AG04449 (cell line): ENCODE measurements around the gene OOSP4B.

Experiments
- CTCF ChIA-PET: fragments of 350-600 bp; formaldehyde crosslinking; extraction: SDS; loops from one replicate; lab custom pipeline; 2021; ENCODE audit warnings: antibody characterized with exemption; lab: Yijun Ruan, JAX
- POLR2A ChIA-PET: fragments of 400-600, 350-600 bp; formaldehyde crosslinking; extraction: SDS; loops from one replicate; lab custom pipeline; 2020; ENCODE audit warnings: antibody characterized with exemption, inconsistent platforms; lab: Yijun Ruan, JAX
- DNase-seq: peaks from one replicate; pipeline ENCODE4 v3.0.0-alpha.2; 2010; ENCODE audit warnings: low read depth, low spot score
- H3K4me3 ChIP-seq: 2 replicates; pipeline ENCODE4 v1.5.1; 2011; ENCODE audit warnings: low read depth, mild to moderate bottlenecking, control low read depth, low read length
- CTCF ChIP-seq: IDR thresholded peaks from one replicate; pipeline ENCODE4 v1.5.1; 2011; ENCODE audit warnings: mild to moderate bottlenecking, moderate library complexity, low read length, control low read depth, inconsistent platforms; ENCODE audit not compliant: insufficient read depth; ENCODE audit errors: missing control alignments

The OOSP4B gene

GRCh38 chr11:59983212-59983611 is 33.8 kb upstream of the OOSP4B start:
- no peak overlapping the region for H3K4me3 ChIP-seq
- CTCF ChIA-PET = no interaction called here
- TF ChIP-seq CTCF = no peak
- POLR2A ChIA-PET = no interaction called here
- no peak for DNase-seq

GRCh38 chr11:59984368-59984767 is 32.6 kb upstream of the OOSP4B start:
- no peak overlapping the region for H3K4me3 ChIP-seq
- ChIA-PET POLR2A (no interaction called here), CTCF (no interaction called here)
- no peak for DNase-seq
- TF ChIP-seq CTCF = no peak

GRCh38 chr11:59990421-59990820 is 26.6 kb upstream of the OOSP4B start:
- ChIA-PET POLR2A (no interaction called here), CTCF (no interaction called here)
- TF ChIP-seq CTCF = no peak
- H3K4me3 ChIP-seq = no peak overlapping the region
- DNase-seq = no peak

GRCh38 chr11:59992425-59992824 is 24.6 kb upstream of the OOSP4B start:
- ChIA-PET POLR2A (no interaction called here), CTCF (no interaction called here)
- H3K4me3 ChIP-seq = no peak overlapping the region
- no peak for TF ChIP-seq CTCF
- DNase-seq = no peak

GRCh38 chr11:59997800-59998199 is 19.2 kb upstream of the OOSP4B start:
- POLR2A ChIA-PET = no interaction called here
- no peak for DNase-seq
- no peak overlapping the region for H3K4me3 ChIP-seq
- no peak for TF ChIP-seq CTCF
- CTCF ChIA-PET = no interaction called here

- TF ChIP-seq CTCF = no peak
- H3K4me3 ChIP-seq = no peak overlapping the region
- DNase-seq = no peak
- CTCF ChIA-PET = interaction anchor here (0.7 kb wide), 1 partner anchor 777 kb away, joined by 3 read pairs; no protein-coding TSS in a partner anchor
- POLR2A ChIA-PET = no interaction called here
These were observed 17.3 kb upstream of the OOSP4B start for GRCh38 chr11:59999691-60000090.
